HG02571 (cell line): ENCODE measurements around the gene BAIAP2L1.
"Not testable (repeated sequence)": the region's sequence is repeated elsewhere in the genome, so short reads cannot be mapped to it uniquely, and the experiment has no call there.

Source experiments
- ATAC-seq: cut with Tn5 transposase; IDR thresholded peaks from one replicate; pipeline ENCODE4 v1.9.1; 2021; ENCODE audit warnings: mild to moderate bottlenecking, moderate library complexity; ENCODE audit not compliant: unreplicated experiment

Gene BAIAP2L1

GRCh38 chr7:98400542-98401340 lies at the start of gene BAIAP2L1:
Gene BAIAP2L1 (minus strand): TSS chr7:98401090. CDS start chr7:98400852, 238 bp downstream.
- peak; percentile 80 for ATAC-seq

DNA sequence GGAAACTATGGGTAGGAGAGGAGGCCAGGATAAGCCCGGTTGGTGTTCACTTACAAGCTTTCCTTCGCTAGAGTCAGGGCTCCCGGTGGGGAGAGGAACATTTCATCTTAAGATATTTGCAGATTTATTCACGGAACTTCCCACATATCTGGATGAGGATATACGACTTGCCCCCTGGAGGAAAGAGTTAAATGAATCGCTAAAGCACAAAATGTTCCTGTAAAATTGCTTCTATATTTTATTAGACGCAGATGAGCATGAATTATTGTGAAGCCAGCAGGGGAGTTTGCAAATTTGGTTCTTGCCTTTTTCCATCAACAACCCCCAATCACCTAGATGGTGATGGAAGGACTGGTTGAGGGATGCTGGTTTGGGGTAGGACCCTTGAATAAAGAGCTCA lies 47.9 kb upstream of the BAIAP2L1 start:
- no peak for ATAC-seq

DNA sequence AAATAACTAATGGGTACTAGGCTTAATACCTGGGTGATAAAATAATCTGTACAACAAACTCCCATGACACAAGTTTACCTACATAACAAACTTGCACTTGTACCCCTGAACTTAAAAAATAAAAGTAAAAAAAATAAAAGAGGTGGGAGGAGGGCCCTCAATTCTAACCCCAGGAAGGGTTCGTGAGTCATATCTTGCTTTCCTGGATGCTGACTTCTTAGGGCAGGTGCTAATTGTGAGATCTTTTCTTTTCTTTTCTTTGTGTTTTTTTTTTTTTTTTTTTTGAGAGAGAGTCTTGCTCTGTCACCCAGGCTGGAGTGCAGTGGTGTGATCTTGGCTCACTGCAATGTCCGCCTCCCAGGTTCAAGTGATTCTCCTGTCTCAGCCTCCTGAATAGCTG lies 40.1 kb upstream of the BAIAP2L1 start:
- ATAC-seq = not testable (repeated sequence)

DNA sequence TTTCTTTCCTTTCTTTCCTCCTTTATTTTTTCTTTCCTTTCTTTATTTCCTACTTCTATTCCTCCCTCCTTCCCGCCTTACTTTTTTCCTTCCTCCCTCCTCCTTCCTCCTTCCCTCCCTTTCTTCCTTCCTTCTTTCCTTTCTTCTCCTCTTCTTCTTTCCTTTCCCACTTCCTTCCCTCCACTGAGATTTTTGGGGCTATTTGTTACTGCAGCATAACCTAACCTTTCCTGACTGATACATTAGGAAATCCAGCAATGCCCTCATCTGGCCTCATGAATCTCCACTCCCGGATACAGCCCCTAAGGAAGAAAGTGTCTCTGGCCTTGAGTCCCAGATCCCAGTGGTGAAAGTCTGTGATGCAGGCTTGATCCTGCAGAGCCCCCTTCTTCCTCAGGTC lies 38.6 kb upstream of the BAIAP2L1 start:
- ATAC-seq = no peak

DNA sequence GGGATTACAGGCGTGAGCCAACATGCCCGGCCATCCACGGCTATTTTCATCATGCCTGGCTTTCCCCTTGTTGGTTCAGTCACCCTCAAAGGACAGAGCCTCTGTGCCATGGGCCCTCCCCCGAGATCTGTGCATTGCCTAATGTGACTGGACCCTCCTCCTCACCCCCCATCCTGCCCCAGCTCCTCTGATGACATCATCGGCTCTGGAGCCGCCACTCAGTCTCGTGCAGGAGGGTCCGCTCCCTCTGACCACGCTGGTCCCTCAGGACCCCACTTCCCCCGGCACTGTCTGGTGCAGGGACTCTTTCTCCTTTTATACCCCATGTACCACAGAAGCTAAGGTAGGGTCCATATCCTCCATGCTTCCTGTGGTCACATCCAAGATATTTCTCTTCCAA lies 33.2 kb upstream of the BAIAP2L1 start:
- ATAC-seq = no peak

GRCh38 chr7:98429799-98430198 lies 28.9 kb upstream of the BAIAP2L1 start:
- ATAC-seq = no peak

DNA sequence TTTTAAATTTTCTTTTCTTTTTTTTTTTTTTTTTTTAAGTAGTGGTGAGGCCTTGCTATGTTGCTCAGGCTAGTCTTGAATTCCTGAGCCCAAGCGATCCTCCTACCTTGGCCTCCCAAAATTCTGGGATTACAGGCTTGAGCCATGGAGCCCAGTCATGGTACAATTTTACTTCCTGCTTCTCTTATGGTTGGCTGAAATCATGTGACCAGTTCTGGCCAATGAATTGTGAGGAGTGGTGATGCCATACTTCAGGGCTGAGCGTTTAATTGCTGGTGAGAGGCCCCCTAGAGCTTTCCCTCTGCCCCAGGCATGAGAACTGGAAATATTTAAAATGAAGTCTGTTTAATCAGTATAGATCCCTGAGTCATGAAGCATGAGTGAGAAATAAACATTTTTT lies 22.2 kb upstream of the BAIAP2L1 start:
- no peak for ATAC-seq

- no peak for ATAC-seq
Measured at GRCh38 chr7:98420966-98421612, 20.2 kb upstream of the BAIAP2L1 start.

DNA sequence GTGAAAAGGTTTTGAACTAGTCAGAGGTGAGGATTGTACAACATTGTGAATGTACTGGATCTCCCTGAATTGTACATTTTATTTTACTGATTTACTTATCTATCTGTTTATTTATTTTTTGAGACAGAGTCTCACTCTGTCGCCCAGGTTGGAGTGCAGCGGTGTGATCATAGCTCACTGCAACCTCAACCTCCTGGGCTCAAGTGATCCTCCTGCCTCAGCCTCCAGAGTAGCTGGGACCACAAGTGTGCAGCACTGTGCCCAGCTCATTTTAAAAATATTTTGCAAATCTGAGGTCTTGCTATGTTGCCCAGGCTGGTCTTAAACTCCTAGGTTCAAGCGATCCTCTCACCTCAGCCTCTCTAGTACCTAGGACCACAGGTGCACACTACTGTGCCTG lies 19.1 kb upstream of the BAIAP2L1 start:
- ATAC-seq = not testable (repeated sequence)

- ATAC-seq = not testable (repeated sequence)
Measured at GRCh38 chr7:98419316-98419691, 18.4 kb upstream of the BAIAP2L1 start.

DNA sequence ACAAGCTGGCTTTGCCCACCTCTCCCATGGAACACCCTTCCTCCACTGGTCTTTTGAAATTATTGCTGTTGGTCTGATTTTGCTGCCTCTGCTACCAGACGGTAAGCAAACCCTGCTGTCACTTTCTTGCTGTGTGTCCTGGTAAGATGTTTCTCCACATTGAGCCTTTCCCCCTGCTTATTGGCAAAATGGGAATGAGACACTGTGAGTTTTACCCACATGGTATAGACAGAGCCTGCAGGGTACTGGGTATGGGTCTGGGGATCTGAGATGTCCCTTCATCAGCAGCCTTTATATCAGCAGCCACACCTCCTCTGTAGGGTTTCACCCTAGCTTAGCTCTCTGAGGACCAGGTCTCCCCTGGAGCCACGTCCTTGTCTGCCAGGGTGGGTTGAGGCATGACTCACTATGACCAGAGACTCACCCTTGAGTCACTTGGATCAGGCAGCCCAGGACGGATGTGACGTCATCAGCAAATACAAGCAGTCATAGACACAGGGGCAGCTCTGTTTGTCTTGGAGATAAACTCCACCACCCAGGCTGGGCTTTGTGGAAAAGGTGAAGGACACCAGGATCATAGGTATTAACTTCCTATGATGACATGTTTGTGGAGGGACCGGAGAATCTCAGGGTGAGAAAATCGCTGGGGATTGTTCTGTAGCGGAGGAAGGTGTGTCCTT lies 17.9 kb upstream of the BAIAP2L1 start:
- ATAC-seq = no peak

DNA sequence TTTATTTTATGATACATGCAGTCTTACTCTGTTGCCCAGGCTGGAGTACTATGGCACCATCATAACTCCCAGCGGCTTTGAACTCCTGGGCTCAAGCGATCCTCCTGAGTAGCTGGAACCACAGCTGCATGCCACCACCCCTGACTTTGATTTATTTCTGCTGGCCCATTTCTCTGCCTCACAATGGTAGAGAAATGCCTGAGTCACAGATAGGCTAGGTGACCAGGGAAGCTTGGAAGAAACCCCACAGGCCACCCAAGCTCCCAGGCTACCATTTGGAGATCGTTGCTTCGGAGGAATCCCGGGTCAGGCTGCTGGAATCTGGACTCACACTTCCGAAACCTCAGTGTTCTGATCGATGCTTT lies 17.4 kb upstream of the BAIAP2L1 start:
- ATAC-seq = no peak

DNA sequence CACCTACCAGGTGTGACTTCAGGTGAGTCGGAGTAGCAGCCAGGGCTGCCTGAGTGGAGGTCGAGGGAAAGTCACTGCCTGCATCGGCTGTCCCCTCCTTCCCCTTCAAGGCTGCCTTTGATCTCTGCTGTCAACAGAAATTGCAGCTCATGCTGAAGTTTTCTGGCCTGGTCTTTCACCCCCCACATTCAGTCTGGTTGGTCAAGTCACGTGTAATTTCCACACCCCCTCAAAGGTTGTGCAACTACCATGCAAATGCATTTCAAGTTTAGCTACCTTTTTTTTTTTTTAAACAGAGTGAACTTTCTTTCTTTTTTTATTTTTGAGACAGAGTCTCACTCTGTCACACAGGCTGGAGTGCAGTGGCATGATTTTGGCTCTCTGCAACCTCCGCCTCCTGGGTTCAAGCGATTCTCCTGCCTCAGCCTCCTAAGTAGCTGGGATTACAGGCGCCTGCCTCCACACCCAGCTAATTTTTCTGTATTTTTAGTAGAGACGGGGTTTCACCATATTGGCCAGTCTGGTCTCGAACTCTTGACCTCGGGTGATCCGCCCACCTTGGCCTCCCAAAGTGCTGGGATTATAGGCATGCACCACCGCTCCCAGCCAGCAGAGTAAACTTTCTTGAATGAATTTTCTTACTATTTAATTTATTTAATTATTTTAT lies 16.8 kb upstream of the BAIAP2L1 start:
- not testable (repeated sequence) for ATAC-seq

GRCh38 chr7:98414205-98414900 lies 13.5 kb upstream of the BAIAP2L1 start:
- ATAC-seq = no peak

GRCh38 chr7:98413655-98414054 lies 12.8 kb upstream of the BAIAP2L1 start:
- not testable (repeated sequence) for ATAC-seq

GRCh38 chr7:98409843-98410242 lies 9.0 kb upstream of the BAIAP2L1 start:
- ATAC-seq = no peak

DNA sequence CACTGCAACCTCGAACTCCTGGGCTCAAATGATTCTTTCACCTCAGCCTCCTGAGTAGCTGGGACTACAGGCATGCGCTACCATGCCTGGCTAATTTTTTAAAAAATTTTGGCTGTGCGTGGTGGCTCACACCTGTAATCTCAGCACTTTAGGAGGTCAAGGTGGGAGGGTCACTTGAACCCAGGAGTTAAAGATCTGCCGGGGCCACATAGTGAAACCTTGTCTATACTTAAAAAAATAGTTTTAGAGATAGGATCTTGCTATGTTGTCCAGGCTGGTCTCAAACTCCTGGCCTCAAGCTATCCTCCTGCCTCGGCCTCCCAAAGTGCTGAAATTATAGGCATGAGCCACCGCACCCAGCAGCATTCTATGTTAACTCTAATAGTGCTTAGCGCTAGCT lies 7.3 kb upstream of the BAIAP2L1 start:
- not testable (repeated sequence) for ATAC-seq

- ATAC-seq = no peak
Measured at GRCh38 chr7:98406827-98407226, 5.9 kb upstream of the BAIAP2L1 start.

GRCh38 chr7:98404840-98405239 lies 4.0 kb upstream of the BAIAP2L1 start:
- no peak for ATAC-seq

- ATAC-seq = no peak
Measured at GRCh38 chr7:98399890-98400541, 874 bp downstream of the BAIAP2L1 start.
